Measurements from ENCODE around the gene SCYL1. TPM values are rescaled to one million over a fixed set of nuclear protein-coding genes. Genes with fewer than 3 reads are reported as not detected.

Gene SCYL1
- total RNA-seq, 4 donors from 2014 or later, result 70.6 to 97.6 (median 89.2) TPM

- TF ChIP-seq POLR2A (IDR thresholded peaks at IDR 0.05) (no peak), EP300 (IDR thresholded peaks at IDR 0.05) (no peak), POLR2AphosphoS5 (IDR thresholded peaks at IDR 0.05) (no peak), CTCF (IDR thresholded peaks at IDR 0.05) (no peak)
- no peaks in the 10 kb centered on the region for H3K27me3 ChIP-seq
- no peaks in the 10 kb centered on the region for H3K9me3 ChIP-seq
- peaks cover 0 to 45% (median 25%) of the 10 kb centered on the region in 3 donors for H3K4me1 ChIP-seq
- H3K27ac ChIP-seq, result peak overlapping the region in 3 of 4 donors; percentile 88 to 97 (median 91)
- peaks cover 0 to 68% of the 10 kb centered on the region in 2 donors for H3K36me3 ChIP-seq
- WGBS, 2 donors (ENCODE audit: low coverage in 1 of 2), result 71% methylated on average over 4 of the region's 92 CpGs; no CpG with 5 or more reads in 1 of the 2 donors
- H3K4me3 ChIP-seq, result peak overlapping the region in 1 of 2 donors; percentile 57
- no peak for ATAC-seq
Measured at GRCh38 chr11:65538915-65539743, 14.2 kb downstream of the SCYL1 start.

DNA sequence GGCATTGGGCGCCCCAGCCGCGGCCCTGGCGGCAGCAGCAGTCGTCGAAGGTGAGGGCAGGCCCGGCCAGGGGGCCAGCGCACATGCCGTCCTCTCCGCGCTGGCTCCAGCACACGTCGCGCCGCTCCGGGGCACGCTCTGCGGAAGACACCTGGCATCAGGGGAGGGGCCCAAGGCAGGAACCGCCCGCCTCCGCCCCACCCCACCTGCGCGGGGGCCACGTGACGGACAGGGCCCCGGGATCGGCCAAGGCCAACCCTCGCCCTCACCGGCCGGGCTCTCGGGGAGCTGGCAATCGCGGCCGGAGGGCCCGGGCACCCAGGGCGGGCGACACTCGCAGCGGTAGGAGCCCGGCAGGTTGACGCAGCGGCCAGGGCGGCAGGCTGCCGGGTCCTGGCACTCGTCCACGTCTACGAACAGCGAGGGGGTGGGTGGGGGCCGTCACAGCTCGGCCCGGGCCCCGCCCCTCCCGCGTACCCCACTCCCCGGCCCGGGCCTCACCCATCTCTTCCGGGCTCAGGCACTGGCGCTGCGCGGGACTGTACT lies 14.9 kb downstream of the SCYL1 start:
- Histone ChIP-seq H3K27ac (peak overlapping the region; percentile 39 to 97 (median 90)), H3K27me3 (no peaks in the 10 kb centered on the region), H3K36me3 (peaks cover 0 to 68% of the 10 kb centered on the region in 2 donors), H3K4me1 (peaks cover 0 to 45% (median 25%) of the 10 kb centered on the region in 3 donors), H3K9me3 (no peaks in the 10 kb centered on the region), H3K4me3 (peak overlapping the region; percentile 20 to 57)
- TF ChIP-seq POLR2A (IDR thresholded peaks at IDR 0.05), result no peak
- TF ChIP-seq CTCF (IDR thresholded peaks at IDR 0.05), result peak in 1 of 4 experiments; percentile 83
- no peak for ATAC-seq
- WGBS, 2 donors (ENCODE audit: low coverage in 1 of 2), result no CpG with 5 or more reads among the region's 60 CpGs

DNA sequence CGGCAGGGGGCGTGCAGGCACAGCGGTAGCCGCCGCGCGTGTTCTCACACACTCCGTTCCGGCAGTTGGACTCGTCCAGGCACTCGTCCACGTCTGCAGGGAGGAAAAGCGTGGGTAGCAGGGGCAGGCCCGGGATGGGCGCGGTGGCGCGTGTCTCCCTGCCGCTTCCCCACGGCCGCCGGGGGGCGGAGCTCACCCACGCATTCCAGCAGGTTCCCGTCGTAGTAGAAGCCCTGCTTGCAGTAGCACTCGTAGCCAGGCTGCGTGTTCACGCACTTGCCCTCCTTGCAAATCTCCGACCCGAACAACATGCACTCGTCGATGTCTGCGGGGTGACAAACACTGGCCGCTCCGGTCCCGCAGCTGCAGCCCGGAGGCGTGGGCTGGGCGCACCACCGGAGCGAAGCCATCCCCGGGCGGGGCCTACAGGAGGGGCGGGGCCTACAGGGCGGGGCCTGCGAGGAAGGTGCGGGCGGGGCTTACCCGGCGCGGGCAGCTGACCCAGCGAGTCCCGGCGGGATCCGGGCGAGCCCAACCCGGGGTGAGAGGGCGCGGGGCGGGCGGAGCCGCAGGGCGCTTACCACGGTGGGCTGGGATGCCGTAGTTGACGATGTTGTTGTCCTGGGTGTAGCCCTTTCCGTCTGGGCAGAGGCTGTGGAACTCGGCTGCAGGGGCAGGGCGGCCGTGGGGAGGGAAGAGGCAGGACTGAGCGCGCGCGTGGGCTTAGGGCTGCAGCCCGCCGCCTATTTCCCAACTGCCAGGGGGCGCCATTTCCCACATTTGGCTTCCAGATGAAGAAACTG lies 15.6 kb downstream of the SCYL1 start:
- Histone ChIP-seq H3K27me3 (no peaks in the 10 kb centered on the region), H3K4me3 (peak overlapping the region; percentile 20 to 57), H3K27ac (peak overlapping the region; percentile 39 to 97 (median 90)), H3K4me1 (peaks cover 0 to 45% (median 25%) of the 10 kb centered on the region in 3 donors), H3K36me3 (peaks cover 0 to 68% of the 10 kb centered on the region in 2 donors), H3K9me3 (no peaks in the 10 kb centered on the region)
- WGBS, 2 donors (ENCODE audit: low coverage in 1 of 2), result 0% methylated on average over 1 of the region's 78 CpGs; no CpG with 5 or more reads in 1 of the 2 donors
- TF ChIP-seq CTCF (IDR thresholded peaks at IDR 0.05) (peak in 3 of 4 experiments; percentile 92 to 97 (median 93)), EP300 (IDR thresholded peaks at IDR 0.05) (no peak), POLR2A (IDR thresholded peaks at IDR 0.05) (peak; percentile 21 to 30), POLR2AphosphoS5 (IDR thresholded peaks at IDR 0.05) (peak; percentile 64)
- peak; percentile 92 for ATAC-seq

DNA sequence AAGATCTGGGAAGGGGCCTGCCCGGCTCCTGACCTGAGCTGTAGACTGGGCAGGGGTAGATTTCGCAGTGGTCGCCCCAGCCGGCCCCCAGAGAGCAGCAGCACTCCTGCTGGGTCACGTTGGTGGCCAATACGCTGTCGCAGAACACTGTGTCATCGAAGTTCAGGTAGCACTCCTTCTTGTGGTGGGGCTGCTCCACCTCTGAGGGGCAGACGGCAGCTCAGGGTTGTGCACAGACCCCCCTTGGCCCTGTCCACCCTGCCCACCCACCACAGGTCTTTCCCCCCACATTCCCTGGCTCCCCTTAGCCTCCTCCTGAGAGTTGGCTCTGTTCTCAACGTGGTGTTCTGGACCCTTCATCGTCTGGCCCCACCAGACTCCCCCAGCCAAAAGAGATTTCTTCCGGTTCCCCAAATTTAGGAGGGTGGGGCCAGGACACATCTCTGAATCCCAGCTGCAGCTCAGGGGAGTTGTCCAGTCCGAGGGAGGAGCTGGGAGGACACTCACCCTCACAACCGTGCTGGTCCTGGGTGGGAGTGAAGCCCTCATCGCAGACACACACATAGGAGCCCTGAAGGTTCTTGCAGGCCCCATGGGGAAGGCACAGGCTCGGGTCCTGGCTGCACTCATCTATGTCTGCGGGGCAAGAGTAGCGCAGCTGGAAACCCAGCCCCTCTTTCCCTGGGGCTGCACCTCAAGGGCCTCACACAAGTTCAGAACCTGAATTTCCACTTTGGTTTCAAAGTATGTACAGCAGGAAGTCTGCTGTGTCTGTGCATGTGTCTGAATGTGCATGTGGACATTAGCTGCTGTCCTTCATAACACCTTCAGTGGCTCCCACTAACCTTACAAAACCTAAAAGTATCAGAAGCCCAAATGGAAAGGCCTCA lies 16.5 kb downstream of the SCYL1 start:
- Histone ChIP-seq H3K4me3 (peak overlapping the region; percentile 20 to 57), H3K27me3 (no peaks in the 10 kb centered on the region), H3K4me1 (peaks cover 0 to 49% (median 25%) of the 10 kb centered on the region in 3 donors), H3K9me3 (no peaks in the 10 kb centered on the region), H3K36me3 (peaks cover 0 to 68% of the 10 kb centered on the region in 2 donors), H3K27ac (peak overlapping the region; percentile 31 to 97 (median 90))
- TF ChIP-seq POLR2A (IDR thresholded peaks at IDR 0.05) (no peak), EP300 (IDR thresholded peaks at IDR 0.05) (no peak), POLR2AphosphoS5 (IDR thresholded peaks at IDR 0.05) (no peak), CTCF (IDR thresholded peaks at IDR 0.05) (no peak)
- 0% methylated on average over 2 of the region's 18 CpGs; no CpG with 5 or more reads in 1 of the 2 donors for WGBS, 2 donors (ENCODE audit: low coverage in 1 of 2)
- ATAC-seq, result no peak
